ENCODE measurements around the gene PDE7B. TPM values are rescaled to one million over a fixed set of nuclear protein-coding genes. Genes with fewer than 3 reads are reported as not detected.

PDE7B gene
- total RNA-seq, 1 experiment from 2014 or later = not detected

- H3K9me3 ChIP-seq (ENCODE audit: low read length) = no peaks in the 10 kb centered on the region
- TF ChIP-seq EZH2 (IDR thresholded peaks at IDR 0.05; ENCODE audit: low read length, unreplicated experiment) (no peak), EZH2phosphoT487 (IDR thresholded peaks at IDR 0.05; ENCODE audit: borderline replicate concordance, low read length) (no peak), CTCF (conservative IDR thresholded peaks at IDR 0.05; ENCODE audit: low read depth, low read length) (no peak)
- no peaks in the 10 kb centered on the region for H4K20me1 ChIP-seq (ENCODE audit: low read length)
- H3K4me2 ChIP-seq (ENCODE audit: low read length) = no peak overlapping the region
- intact Hi-C loops (cut with micrococcal nuclease) = no loop called here
- ChIA-PET POLR2A (ENCODE audit: unreplicated experiment) (no interaction called here), CTCF (no interaction called here)
- H3K27me3 ChIP-seq (ENCODE audit: low read length) = no peaks in the 10 kb centered on the region
- H3K4me1 ChIP-seq (ENCODE audit: insufficient read depth, low read length) = peaks cover 27% of the 10 kb centered on the region
- DNase-seq = peak; percentile 20
- ATAC-seq = no peak
- H3K36me3 ChIP-seq (ENCODE audit: low read depth, low read length) = no peaks in the 10 kb centered on the region
- peak overlapping the region; percentile 49; the same call in 1 of the 2 replicates for H3K9ac ChIP-seq (ENCODE audit: low read length)
- H2AFZ ChIP-seq (ENCODE audit: low read length) = no peak overlapping the region
- H3K9me2 ChIP-seq (replicated peaks; ENCODE audit: low read length) = no peaks in the 10 kb centered on the region
- no peaks in the 10 kb centered on the region for H3K79me2 ChIP-seq (ENCODE audit: low read length)
- H3K4me3 ChIP-seq (ENCODE audit: low read length) = no peak overlapping the region
- no peaks in the 10 kb centered on the region for H3F3A ChIP-seq (ENCODE audit: low read length, unreplicated experiment)
- BruUV-seq (replicated peaks) = no TSS peak
- H3K27ac ChIP-seq (ENCODE audit: low read length) = peak overlapping the region; percentile 78; the same call in 1 of the 2 replicates
These were observed 165.0 kb downstream of the PDE7B start for GRCh38 chr6:136016228-136017225.

- H3K9me3 ChIP-seq (ENCODE audit: low read length) = no peaks in the 10 kb centered on the region
- no peaks in the 10 kb centered on the region; the same call in 1 of the 2 replicates for H3K4me1 ChIP-seq (ENCODE audit: insufficient read depth, low read length)
- no peak overlapping the region for H3K9ac ChIP-seq (ENCODE audit: low read length)
- no peak overlapping the region for H2AFZ ChIP-seq (ENCODE audit: low read length)
- DNase-seq (no peak), ATAC-seq (no peak)
- no peaks in the 10 kb centered on the region for H3K27me3 ChIP-seq (ENCODE audit: low read length)
- H3F3A ChIP-seq (ENCODE audit: low read length, unreplicated experiment) = no peaks in the 10 kb centered on the region
- H3K9me2 ChIP-seq (replicated peaks; ENCODE audit: low read length) = no peaks in the 10 kb centered on the region
- intact Hi-C loops (cut with micrococcal nuclease) = no loop called here
- ChIA-PET CTCF (no interaction called here), POLR2A (ENCODE audit: unreplicated experiment) (no interaction called here)
- no TSS peak for BruUV-seq (replicated peaks)
- no peaks in the 10 kb centered on the region for H3K36me3 ChIP-seq (ENCODE audit: low read depth, low read length)
- no peak overlapping the region for H3K27ac ChIP-seq (ENCODE audit: low read length)
- no peak overlapping the region for H3K4me2 ChIP-seq (ENCODE audit: low read length)
- no peaks in the 10 kb centered on the region for H4K20me1 ChIP-seq (ENCODE audit: low read length)
- no peak for TF ChIP-seq CTCF (conservative IDR thresholded peaks at IDR 0.05; ENCODE audit: low read depth, low read length)
- no peak for TF ChIP-seq EZH2 (IDR thresholded peaks at IDR 0.05; ENCODE audit: low read length, unreplicated experiment)
- no peak for TF ChIP-seq EZH2phosphoT487 (IDR thresholded peaks at IDR 0.05; ENCODE audit: borderline replicate concordance, low read length)
- no peak overlapping the region for H3K4me3 ChIP-seq (ENCODE audit: low read length)
- H3K79me2 ChIP-seq (ENCODE audit: low read length) = no peaks in the 10 kb centered on the region
These were observed 169.2 kb downstream of the PDE7B start for GRCh38 chr6:136020691-136021090.
